HepG2 (cell line): ENCODE data around the gene MTSS2. TPM values are rescaled to one million over a fixed set of nuclear protein-coding genes. Genes with fewer than 3 reads are reported as not detected.

ENCODE experiments used
- CEBPB ChIP-seq: IDR thresholded peaks from 2 replicates; pipeline ENCODE4 v1.6.1; 2011; ENCODE audit warnings: low read depth, low read length, improper control_type of control experiment, borderline replicate concordance
- CENPX ChIP-seq: sonication (generic); formaldehyde crosslinking; IDR thresholded peaks from 2 replicates; pipeline ENCODE4 v1.9.0; 2021; ENCODE audit warnings: mild to moderate bottlenecking, missing genetic modification reagents, moderate library complexity
- CREB1 ChIP-seq, 2 experiments: fragments of 450-650 bp in 1 of 2; IDR thresholded peaks; 2 replicates each; pipeline ENCODE4 v1.6.1; 2016 to 2017; ENCODE audit warnings: control low read depth in 1 of 2, mild to moderate bottlenecking in 1 of 2, missing compliant biosample characterization in 1 of 2, missing genetic modification characterization in 1 of 2
- HMGA1 ChIP-seq: sonication (generic); formaldehyde crosslinking; conservative IDR thresholded peaks from 2 replicates; pipeline ENCODE4 v1.4.0; 2020; ENCODE audit warnings: missing genetic modification reagents
- HNRNPLL ChIP-seq: fragments of 200-400 bp; formaldehyde crosslinking; IDR thresholded peaks from 2 replicates; pipeline ENCODE4 v1.6.1; 2017; ENCODE audit warnings: mild to moderate bottlenecking, low read depth, low read length; ENCODE audit not compliant: poor library complexity, severe bottlenecking
- THAP11 ChIP-seq: IDR thresholded peaks from 2 replicates; pipeline ENCODE4 v1.6.1; 2016; ENCODE audit warnings: missing biosample characterization, missing genetic modification reagents
- ZNF382 ChIP-seq: sonication (generic); formaldehyde crosslinking; IDR thresholded peaks from 2 replicates; pipeline ENCODE4 v1.5.0; 2020; ENCODE audit warnings: missing genetic modification reagents, mild to moderate bottlenecking, borderline replicate concordance
- ZNF619 ChIP-seq: sonication (generic); formaldehyde crosslinking; IDR thresholded peaks from 2 replicates; pipeline ENCODE4 v1.4.0; 2020; ENCODE audit warnings: mild to moderate bottlenecking, missing genetic modification reagents
- ZNF724P ChIP-seq: sonication (generic); formaldehyde crosslinking; IDR thresholded peaks from 2 replicates; pipeline ENCODE4 v1.8.0; 2022; ENCODE audit warnings: missing genetic modification reagents, borderline replicate concordance
- polyA plus RNA-seq, 8 experiments: library from polyadenylated mRNA; depleted of rRNA in 3 of 8; stranded (reverse) in 7 of 8; unstranded in 1 of 8; fragments of >200 nt; fragmentation: Illumina TruSeq in 4 of 8; extraction: Trizol in 4 of 8; gene quantifications; 2 replicates each; pipeline versions ENCODE4 v1.2.1 to v1.2.3, GENCODE V29; 2011 to 2016; ENCODE audit warnings: low read depth in 4 of 8, missing spikeins in 1 of 8, mixed read lengths in 1 of 8; ENCODE audit not compliant: insufficient read depth in 1 of 8
- total RNA-seq, 5 experiments: library from RNA; depleted of rRNA; stranded (reverse); fragments of >200 nt; fragmentation: Illumina TruSeq; extraction: Trizol; gene quantifications; 2 replicates each; pipeline ENCODE4 v1.2.3, GENCODE V29; 2016; ENCODE audit warnings: low read depth in 1 of 5
- TF ChIP-seq, protein P1 (sequence below): sonication (generic); formaldehyde crosslinking; IDR thresholded peaks from one replicate; pipeline ENCODE4 v1.5.1; 2020; ENCODE audit warnings: mild to moderate bottlenecking, missing genetic modification reagents; ENCODE audit errors: not compliant biosample characterization
- TF ChIP-seq, protein P2 (sequence below): IDR thresholded peaks from 2 replicates; pipeline ENCODE4 v1.6.1; 2016; ENCODE audit warnings: mild to moderate bottlenecking, missing biosample characterization, missing genetic modification reagents

The MTSS2 gene
- total and polyA plus RNA-seq, 2 of the 13 experiments (the other 11 are each of a cell fraction or from before 2014, with no cell fraction given): 132 to 242 TPM

DNA sequence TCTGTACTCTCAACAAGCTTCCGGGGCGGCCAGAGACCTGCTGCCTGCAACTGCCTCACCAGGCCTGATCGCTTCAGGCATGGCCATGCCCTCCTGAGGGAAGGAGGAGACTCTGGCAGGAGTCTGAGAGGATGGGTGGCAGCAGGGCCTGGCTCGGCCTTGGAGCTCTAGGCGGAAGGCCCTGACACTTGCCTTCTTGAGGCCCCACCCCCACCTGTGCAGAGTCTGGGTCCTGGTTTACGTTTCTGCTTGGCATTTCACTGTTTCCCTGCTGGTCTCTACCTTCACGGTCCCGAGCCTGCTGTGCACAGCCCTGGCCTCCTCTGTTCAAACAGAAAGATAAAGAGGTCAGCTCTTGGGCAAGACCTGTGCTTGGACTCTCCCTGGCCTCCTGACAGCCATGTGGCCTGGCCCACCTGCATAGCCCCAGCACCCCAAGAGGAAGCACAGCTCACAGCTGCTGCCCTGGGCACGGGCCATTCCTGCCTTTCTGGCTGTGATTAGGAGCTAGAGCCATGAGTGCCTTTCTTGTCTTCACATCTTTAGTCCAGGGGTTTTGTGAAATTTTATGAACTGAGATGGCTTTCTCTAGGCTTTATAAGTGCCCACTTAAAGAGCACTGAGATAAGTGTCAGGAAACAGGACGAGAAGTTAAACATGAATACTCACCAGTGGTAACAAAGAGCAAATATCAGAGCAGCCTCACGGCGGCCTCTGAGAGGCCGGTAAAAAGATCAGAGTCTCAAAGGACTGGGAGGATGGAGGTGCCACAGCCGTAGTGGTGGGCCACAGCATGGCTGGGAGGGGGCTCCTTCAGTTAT is 25.6 kb upstream of the MTSS2 start (continued):
- peak; percentile 47 for TF ChIP-seq HNRNPLL
- TF ChIP-seq, protein P1, sequence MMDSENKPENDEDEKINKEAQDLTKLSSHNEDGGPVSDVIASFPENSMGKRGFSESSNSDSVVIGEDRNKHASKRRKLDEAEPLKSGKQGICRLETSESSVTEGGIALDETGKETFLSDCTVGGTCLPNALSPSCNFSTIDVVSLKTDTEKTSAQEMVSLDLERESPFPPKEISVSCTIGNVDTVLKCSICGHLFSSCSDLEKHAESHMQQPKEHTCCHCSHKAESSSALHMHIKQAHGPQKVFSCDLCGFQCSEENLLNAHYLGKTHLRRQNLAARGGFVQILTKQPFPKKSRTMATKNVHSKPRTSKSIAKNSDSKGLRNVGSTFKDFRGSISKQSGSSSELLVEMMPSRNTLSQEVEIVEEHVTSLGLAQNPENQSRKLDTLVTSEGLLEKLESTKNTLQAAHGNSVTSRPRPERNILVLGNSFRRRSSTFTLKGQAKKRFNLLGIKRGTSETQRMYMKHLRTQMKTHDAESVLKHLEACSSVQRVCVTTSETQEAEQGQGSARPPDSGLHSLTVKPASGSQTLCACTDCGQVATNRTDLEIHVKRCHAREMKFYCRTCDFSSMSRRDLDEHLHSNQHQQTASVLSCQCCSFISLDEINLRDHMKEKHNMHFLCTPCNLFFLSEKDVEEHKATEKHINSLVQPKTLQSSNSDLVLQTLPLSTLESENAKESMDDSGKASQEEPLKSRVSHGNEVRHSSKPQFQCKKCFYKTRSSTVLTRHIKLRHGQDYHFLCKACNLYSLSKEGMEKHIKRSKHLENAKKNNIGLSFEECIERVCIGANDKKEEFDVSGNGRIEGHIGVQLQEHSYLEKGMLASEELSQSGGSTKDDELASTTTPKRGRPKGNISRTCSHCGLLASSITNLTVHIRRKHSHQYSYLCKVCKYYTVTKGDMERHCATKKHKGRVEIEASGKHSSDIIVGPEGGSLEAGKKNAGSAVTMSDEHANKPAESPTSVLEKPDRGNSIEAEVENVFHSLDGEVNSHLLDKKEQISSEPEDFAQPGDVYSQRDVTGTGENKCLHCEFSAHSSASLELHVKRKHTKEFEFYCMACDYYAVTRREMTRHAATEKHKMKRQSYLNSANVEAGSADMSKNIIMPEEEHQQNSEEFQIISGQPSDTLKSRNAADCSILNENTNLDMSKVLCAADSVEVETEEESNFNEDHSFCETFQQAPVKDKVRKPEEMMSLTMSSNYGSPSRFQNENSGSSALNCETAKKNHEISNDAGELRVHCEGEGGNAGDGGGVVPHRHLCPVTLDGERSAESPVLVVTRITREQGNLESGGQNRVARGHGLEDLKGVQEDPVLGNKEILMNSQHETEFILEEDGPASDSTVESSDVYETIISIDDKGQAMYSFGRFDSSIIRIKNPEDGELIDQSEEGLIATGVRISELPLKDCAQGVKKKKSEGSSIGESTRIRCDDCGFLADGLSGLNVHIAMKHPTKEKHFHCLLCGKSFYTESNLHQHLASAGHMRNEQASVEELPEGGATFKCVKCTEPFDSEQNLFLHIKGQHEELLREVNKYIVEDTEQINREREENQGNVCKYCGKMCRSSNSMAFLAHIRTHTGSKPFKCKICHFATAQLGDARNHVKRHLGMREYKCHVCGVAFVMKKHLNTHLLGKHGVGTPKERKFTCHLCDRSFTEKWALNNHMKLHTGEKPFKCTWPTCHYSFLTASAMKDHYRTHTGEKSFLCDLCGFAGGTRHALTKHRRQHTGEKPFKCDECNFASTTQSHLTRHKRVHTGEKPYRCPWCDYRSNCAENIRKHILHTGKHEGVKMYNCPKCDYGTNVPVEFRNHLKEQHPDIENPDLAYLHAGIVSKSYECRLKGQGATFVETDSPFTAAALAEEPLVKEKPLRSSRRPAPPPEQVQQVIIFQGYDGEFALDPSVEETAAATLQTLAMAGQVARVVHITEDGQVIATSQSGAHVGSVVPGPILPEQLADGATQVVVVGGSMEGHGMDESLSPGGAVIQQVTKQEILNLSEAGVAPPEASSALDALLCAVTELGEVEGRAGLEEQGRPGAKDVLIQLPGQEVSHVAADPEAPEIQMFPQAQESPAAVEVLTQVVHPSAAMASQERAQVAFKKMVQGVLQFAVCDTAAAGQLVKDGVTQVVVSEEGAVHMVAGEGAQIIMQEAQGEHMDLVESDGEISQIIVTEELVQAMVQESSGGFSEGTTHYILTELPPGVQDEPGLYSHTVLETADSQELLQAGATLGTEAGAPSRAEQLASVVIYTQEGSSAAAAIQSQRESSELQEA (CRISPR knock-in tag): no peak
- TF ChIP-seq HMGA1 (CRISPR knock-in tag): no peak
- TF ChIP-seq CEBPB: peak; percentile 93
- TF ChIP-seq ZNF382 (CRISPR knock-in tag): no peak
- TF ChIP-seq ZNF619 (CRISPR knock-in tag): no peak; the same call in 1 of the 2 replicates
- TF ChIP-seq CENPX (CRISPR knock-in tag): no peak
- no peak for TF ChIP-seq ZNF724P (CRISPR knock-in tag)
- TF ChIP-seq CREB1 (IDR thresholded peaks at IDR 0.05): no peak
- no peak for TF ChIP-seq CREB1 (CRISPR knock-in tag; IDR thresholded peaks at IDR 0.05)
- TF ChIP-seq THAP11 (CRISPR knock-in tag): peak; percentile 75
- TF ChIP-seq, protein P2, sequence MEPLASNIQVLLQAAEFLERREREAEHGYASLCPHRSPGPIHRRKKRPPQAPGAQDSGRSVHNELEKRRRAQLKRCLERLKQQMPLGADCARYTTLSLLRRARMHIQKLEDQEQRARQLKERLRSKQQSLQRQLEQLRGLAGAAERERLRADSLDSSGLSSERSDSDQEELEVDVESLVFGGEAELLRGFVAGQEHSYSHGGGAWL (CRISPR knock-in tag): peak; percentile 49; the same call in 1 of the 2 replicates
